ENCODE data around the gene HSD3B1.

- no peak for TF ChIP-seq CTCF (conservative IDR thresholded peaks at IDR 0.05)
- no peak for TF ChIP-seq EZH2 (IDR thresholded peaks at IDR 0.05; ENCODE audit: low read depth)
These were observed 40.3 kb downstream of the HSD3B1 start for GRCh38 chr1:119547306-119547705.

Data from PC-9 (cell line).